GM12878 (cell line): Measurements from ENCODE around the gene ICA1. TPM values are rescaled to one million over a fixed set of nuclear protein-coding genes. Genes with fewer than 3 reads are reported as not detected.

ENCODE experiments used
- ASH2L ChIP-seq: fragments of 300-600, 200-600 bp; sonication (generic); IDR thresholded peaks from 2 replicates; pipeline ENCODE4 v1.6.1; 2017; ENCODE audit warnings: low read depth, mild to moderate bottlenecking, borderline replicate concordance
- CHD4 ChIP-seq: fragments of 200-600 bp; sonication (generic); IDR thresholded peaks from 2 replicates; pipeline ENCODE4 v1.6.1; 2016; ENCODE audit warnings: mild to moderate bottlenecking
- CREB1 ChIP-seq: IDR thresholded peaks from 2 replicates; pipeline ENCODE4 v1.6.1; 2012; ENCODE audit warnings: low read depth, mild to moderate bottlenecking, inconsistent platforms
- CUX1 ChIP-seq: IDR thresholded peaks from 2 replicates; pipeline ENCODE4 v1.6.1; 2012; ENCODE audit warnings: improper control_type of control experiment, low read depth, low read length; ENCODE audit not compliant: insufficient replicate concordance
- FOS ChIP-seq: IDR thresholded peaks from 3 replicates; pipeline ENCODE4 v1.6.1; 2011; ENCODE audit warnings: borderline replicate concordance; ENCODE audit not compliant: insufficient read length; ENCODE audit errors: extremely low read depth
- HDAC6 ChIP-seq: fragments of 200-600 bp; sonication (generic); IDR thresholded peaks from one replicate; pipeline ENCODE4 v1.8.0; 2017; ENCODE audit warnings: antibody characterized with exemption; ENCODE audit not compliant: unreplicated experiment
- JUNB ChIP-seq: IDR thresholded peaks from 2 replicates; pipeline ENCODE4 v1.6.1; 2016; ENCODE audit warnings: antibody characterized with exemption, mild to moderate bottlenecking
- MEF2B ChIP-seq: fragments of 450-650 bp; IDR thresholded peaks from 2 replicates; pipeline ENCODE4 v1.6.1; 2018; ENCODE audit warnings: mild to moderate bottlenecking, moderate library complexity; ENCODE audit not compliant: partially characterized antibody, poor library complexity, severe bottlenecking
- NFYB ChIP-seq: IDR thresholded peaks from 2 replicates; pipeline ENCODE4 v1.6.1; 2011; ENCODE audit warnings: low read depth, mild to moderate bottlenecking, low read length, improper control_type of control experiment, moderate library complexity; ENCODE audit not compliant: insufficient read depth
- NR2C2 ChIP-seq: IDR thresholded peaks from 2 replicates; pipeline ENCODE4 v1.6.1; 2011; ENCODE audit warnings: borderline replicate concordance, low read depth; ENCODE audit not compliant: control insufficient read depth, insufficient read length
- POU2F2 ChIP-seq: IDR thresholded peaks from 3 replicates; pipeline ENCODE4 v1.6.1; 2011; ENCODE audit warnings: low read depth, mild to moderate bottlenecking, low read length, borderline replicate concordance
- RAD21 ChIP-seq: IDR thresholded peaks from 2 replicates; pipeline ENCODE4 v1.6.1; 2011; ENCODE audit warnings: mild to moderate bottlenecking, low read depth, low read length, moderate library complexity; ENCODE audit not compliant: insufficient read depth
- RUNX3 ChIP-seq: IDR thresholded peaks from 2 replicates; pipeline ENCODE4 v1.6.1; 2012; ENCODE audit warnings: low read length, inconsistent platforms
- SMAD5 ChIP-seq: IDR thresholded peaks from 2 replicates; pipeline ENCODE4 v1.6.1; 2016; ENCODE audit warnings: antibody characterized with exemption, low read depth
- SREBF1 ChIP-seq: IDR thresholded peaks from 2 replicates; pipeline ENCODE4 v1.6.1; 2012; ENCODE audit warnings: mild to moderate bottlenecking, low read length
- polyA plus RNA-seq, 11 experiments: library from polyadenylated mRNA; depleted of rRNA in 4 of 11; unstranded in 6 of 11; stranded (reverse) in 5 of 11; fragments of >200 nt; fragmentation: Nextera tagmentation in 4 of 11; fragmentation: Illumina TruSeq in 1 of 11; extraction: Ambion mirVana in 4 of 11; extraction: Trizol in 1 of 11; gene quantifications; 1 replicate in 1 of 11; 2 replicates in 10 of 11; pipeline versions ENCODE4 v1.2.1 to v1.2.3, GENCODE V29; 2011 to 2016; ENCODE audit warnings: inconsistent platforms in 2 of 11, missing spikeins in 2 of 11, low read depth in 1 of 11
- total RNA-seq, 4 experiments: library from RNA; depleted of rRNA in 3 of 4; stranded (reverse); fragments of >200 nt in 3 of 4; fragmentation: Illumina TruSeq in 1 of 4; extraction: Trizol in 1 of 4; gene quantifications; 2 replicates each; pipeline versions ENCODE4 v1.2.1 to v1.2.3, GENCODE V29; 2013 to 2021
- TF ChIP-seq, protein P1 (sequence below): fragments of 450-650 bp; IDR thresholded peaks from 2 replicates; pipeline ENCODE4 v1.6.1; 2018; ENCODE audit warnings: mild to moderate bottlenecking, low read depth, moderate library complexity; ENCODE audit not compliant: partially characterized antibody
- TF ChIP-seq, protein P2 (sequence below): fragments of 450-650 bp; conservative IDR thresholded peaks from 2 replicates; pipeline ENCODE4 v1.6.1; 2017; ENCODE audit warnings: mild to moderate bottlenecking, moderate library complexity

The ICA1 gene
- total and polyA plus RNA-seq, 10 of the 15 experiments (the other 5 are each of a cell fraction or from before 2014, with no cell fraction given): 1.3 to 35.1 (median 3.3) TPM

- TF ChIP-seq, protein P1, sequence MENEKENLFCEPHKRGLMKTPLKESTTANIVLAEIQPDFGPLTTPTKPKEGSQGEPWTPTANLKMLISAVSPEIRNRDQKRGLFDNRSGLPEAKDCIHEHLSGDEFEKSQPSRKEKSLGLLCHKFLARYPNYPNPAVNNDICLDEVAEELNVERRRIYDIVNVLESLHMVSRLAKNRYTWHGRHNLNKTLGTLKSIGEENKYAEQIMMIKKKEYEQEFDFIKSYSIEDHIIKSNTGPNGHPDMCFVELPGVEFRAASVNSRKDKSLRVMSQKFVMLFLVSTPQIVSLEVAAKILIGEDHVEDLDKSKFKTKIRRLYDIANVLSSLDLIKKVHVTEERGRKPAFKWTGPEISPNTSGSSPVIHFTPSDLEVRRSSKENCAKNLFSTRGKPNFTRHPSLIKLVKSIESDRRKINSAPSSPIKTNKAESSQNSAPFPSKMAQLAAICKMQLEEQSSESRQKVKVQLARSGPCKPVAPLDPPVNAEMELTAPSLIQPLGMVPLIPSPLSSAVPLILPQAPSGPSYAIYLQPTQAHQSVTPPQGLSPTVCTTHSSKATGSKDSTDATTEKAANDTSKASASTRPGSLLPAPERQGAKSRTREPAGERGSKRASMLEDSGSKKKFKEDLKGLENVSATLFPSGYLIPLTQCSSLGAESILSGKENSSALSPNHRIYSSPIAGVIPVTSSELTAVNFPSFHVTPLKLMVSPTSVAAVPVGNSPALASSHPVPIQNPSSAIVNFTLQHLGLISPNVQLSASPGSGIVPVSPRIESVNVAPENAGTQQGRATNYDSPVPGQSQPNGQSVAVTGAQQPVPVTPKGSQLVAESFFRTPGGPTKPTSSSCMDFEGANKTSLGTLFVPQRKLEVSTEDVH: peak; percentile 18
- TF ChIP-seq NR2C2 (no peak), SREBF1 (no peak), HDAC6 (no peak), NFYB (no peak), CUX1 (peak; percentile 99), CREB1 (no peak), RAD21 (peak; percentile 39; the same call in 1 of the 2 replicates), CHD4 (no peak), ASH2L (no peak), FOS (no peak), JUNB (peak; percentile 92), RUNX3 (no peak), POU2F2 (peak; percentile 77), SMAD5 (no peak), MEF2B (peak; percentile 98)
- TF ChIP-seq, protein P2, sequence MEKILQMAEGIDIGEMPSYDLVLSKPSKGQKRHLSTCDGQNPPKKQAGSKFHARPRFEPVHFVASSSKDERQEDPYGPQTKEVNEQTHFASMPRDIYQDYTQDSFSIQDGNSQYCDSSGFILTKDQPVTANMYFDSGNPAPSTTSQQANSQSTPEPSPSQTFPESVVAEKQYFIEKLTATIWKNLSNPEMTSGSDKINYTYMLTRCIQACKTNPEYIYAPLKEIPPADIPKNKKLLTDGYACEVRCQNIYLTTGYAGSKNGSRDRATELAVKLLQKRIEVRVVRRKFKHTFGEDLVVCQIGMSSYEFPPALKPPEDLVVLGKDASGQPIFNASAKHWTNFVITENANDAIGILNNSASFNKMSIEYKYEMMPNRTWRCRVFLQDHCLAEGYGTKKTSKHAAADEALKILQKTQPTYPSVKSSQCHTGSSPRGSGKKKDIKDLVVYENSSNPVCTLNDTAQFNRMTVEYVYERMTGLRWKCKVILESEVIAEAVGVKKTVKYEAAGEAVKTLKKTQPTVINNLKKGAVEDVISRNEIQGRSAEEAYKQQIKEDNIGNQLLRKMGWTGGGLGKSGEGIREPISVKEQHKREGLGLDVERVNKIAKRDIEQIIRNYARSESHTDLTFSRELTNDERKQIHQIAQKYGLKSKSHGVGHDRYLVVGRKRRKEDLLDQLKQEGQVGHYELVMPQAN: no peak
Measured at GRCh38 chr7:8134089-8134733, 127.8 kb downstream of the ICA1 start (continued).
